Esophagus squamous epithelium (tissue), 4 donors: ENCODE results near the gene ARHGEF12.

Experiments
- CTCF ChIP-seq, 6 experiments: fragments of 450-650 bp in 4 of 6; fragments of 200-600 bp in 2 of 6; sonication (generic) in 2 of 6; IDR thresholded peaks; one replicate each; pipeline ENCODE4 v1.5.1; 2016 to 2019; ENCODE audit warnings: antibody characterized with exemption in 6 of 6, mild to moderate bottlenecking in 4 of 6, moderate library complexity in 4 of 6
- POLR2A ChIP-seq, 4 donors: fragments of 450-650 bp; IDR thresholded peaks; one replicate each; pipeline ENCODE4 v1.6.1; 2017; ENCODE audit warnings: antibody characterized with exemption in 4 of 4, mild to moderate bottlenecking in 4 of 4, moderate library complexity in 3 of 4

- no peak for TF ChIP-seq CTCF (IDR thresholded peaks at IDR 0.05)
- no peak for TF ChIP-seq POLR2A (IDR thresholded peaks at IDR 0.05)
These were observed 137.3 kb downstream of the ARHGEF12 start for GRCh38 chr11:120473503-120473902.
